GM19467 (cell line): ENCODE measurements around the gene SLC7A5.
"Not testable (repeated sequence)": the region's sequence is repeated elsewhere in the genome, so short reads cannot be mapped to it uniquely, and the experiment has no call there.

Experiments used
- ATAC-seq: cut with Tn5 transposase; IDR thresholded peaks from one replicate; pipeline ENCODE4 v1.9.1; 2021; ENCODE audit warnings: mild to moderate bottlenecking, moderate library complexity; ENCODE audit not compliant: unreplicated experiment

Gene SLC7A5

GRCh38 chr16:87835882-87836331 is 33.4 kb downstream of the SLC7A5 start:
- ATAC-seq = no peak

GRCh38 chr16:87834668-87835473 is 34.4 kb downstream of the SLC7A5 start:
- no peak for ATAC-seq

- ATAC-seq = no peak
Measured at GRCh38 chr16:87834005-87834667, 35.2 kb downstream of the SLC7A5 start.

DNA sequence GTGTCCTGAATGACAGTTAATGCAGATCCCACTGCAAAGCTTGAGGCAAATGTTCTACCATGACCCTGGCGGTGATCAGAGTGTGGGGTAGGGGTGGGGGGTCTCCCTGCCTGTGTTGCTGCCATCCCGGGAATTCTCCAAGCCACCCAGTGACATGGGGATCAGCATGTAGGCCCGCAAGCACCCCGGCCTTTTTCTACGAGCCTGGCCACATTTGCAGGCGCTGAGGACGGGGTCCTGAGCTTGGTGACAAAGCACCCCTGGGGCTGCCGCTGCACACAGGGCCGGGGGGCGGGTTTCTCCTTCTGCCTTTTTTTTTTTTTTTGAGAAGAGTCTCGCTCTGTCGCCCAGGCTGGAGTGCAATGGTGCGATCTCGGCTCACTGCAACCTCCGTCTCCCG is 35.8 kb downstream of the SLC7A5 start:
- ATAC-seq = no peak

DNA sequence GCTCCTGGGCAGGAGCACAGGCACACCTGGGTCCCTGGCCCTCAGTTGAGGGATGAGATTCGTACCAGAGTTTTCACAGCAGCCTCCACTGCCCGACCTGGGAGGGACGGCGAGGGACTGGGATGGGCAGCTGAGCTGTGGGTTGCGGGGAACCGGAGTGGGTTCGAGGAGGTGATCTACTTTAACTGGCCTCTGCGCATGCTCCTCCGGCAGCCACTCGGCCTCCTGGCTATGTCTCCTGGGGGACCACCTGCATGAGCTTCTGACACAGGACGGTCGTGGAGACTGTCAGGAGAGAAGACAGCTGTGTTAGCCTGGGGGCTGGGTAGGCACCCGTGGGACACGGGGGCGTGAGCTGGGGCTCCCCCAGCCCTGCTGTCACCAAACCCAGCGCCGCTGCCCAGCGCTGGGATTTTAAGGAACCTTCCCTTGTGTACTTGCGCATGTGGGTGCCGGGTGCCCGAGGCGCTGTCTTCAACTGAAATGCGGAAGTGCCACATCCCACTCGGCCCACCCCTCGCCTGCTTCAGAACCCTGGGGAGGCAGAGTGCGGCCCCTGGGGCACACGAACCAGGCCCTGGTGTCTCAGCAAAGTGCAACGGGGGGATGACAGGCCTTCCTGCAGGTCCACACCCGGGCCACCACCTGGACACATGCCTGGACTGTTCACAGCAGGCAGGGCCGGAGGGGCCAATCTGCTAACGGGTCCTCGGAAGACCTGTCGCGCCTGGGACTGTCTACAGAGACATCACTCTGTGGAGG is 36.4 kb downstream of the SLC7A5 start:
- ATAC-seq = no peak

GRCh38 chr16:87832137-87832527 is 37.2 kb downstream of the SLC7A5 start:
- no peak for ATAC-seq

DNA sequence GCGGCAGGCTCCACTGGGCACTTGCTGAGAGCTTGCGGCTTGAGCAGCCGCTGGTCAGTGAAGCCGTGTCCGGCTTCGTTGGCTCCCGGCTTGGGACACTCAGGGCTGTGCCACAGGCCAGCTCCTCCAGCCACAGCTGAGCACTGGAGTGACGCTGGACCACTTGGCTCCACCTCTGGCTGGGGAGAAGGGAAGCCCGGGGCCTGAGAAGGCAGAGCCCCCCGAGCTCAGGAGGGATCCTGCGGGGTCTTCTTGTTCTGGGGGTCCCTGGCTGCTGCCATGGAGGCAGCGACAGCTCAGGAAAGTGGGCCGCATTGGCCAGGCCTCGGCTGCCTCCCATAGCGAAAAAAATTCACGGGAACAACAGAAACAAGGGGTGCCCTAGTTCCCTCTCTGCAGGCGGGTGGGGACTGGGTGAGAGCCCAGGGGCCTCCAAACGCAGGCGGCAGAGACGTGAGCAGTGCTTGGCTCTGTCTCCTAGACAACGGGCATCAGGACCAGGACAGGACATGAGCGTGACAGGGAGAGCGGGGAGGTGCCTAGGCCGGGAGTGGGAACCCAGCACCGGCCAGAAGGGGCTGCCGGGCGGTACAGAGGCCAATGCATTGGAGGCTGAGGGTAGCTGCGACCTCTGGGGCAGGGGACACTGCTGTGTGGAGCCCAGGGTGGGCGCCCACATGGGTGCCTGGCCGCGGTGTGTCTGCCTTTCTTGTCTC is 37.7 kb downstream of the SLC7A5 start:
- no peak for ATAC-seq

- ATAC-seq = no peak
Measured at GRCh38 chr16:87830673-87831420, 38.5 kb downstream of the SLC7A5 start.

DNA sequence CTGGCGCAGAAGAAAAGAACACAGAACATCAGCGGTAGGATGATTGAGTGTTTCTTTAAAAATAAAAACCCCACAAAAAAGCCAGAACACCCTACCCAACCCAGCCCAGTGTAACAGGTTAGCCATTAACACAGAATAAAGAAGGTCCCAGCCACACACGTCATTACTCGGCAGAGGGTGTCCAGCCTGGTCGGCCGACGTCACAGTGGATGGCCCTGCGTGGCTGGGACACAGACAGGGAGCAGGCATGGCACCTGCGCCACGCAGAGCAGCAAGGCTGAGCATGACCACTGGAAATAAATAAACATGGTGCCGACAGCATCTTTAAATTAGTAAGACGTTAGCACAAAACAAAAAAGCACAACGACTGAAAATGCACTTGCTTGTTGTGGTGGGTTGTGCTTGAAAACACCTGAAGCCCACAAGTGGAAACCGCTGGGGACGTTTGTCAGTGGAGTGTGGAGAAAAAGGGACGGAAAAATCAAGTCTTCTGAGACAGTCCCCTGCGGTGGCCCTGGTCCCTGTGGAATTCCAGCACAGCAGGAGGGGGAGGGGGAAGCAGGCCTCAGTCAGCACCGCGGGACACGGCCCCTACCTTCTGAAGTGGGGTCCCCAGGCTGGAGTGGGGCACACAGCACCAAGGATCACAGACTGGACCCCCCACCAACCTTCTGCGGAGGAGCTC is 39.2 kb downstream of the SLC7A5 start:
- no peak for ATAC-seq

GRCh38 chr16:87829622-87829980 is 39.7 kb downstream of the SLC7A5 start:
- ATAC-seq = no peak

GRCh38 chr16:87828907-87829621 is 40.2 kb downstream of the SLC7A5 start:
- no peak for ATAC-seq

- ATAC-seq = no peak
Measured at GRCh38 chr16:87828071-87828906, 41.0 kb downstream of the SLC7A5 start.

GRCh38 chr16:87827588-87827915 is 41.8 kb downstream of the SLC7A5 start:
- ATAC-seq = not testable (repeated sequence)

- no peak for ATAC-seq
Measured at GRCh38 chr16:87826798-87827587, 42.3 kb downstream of the SLC7A5 start.

- ATAC-seq = not testable (repeated sequence)
Measured at GRCh38 chr16:87826407-87826797, 42.9 kb downstream of the SLC7A5 start.

- not testable (repeated sequence) for ATAC-seq
Measured at GRCh38 chr16:87825842-87826120, 43.5 kb downstream of the SLC7A5 start.

- no peak for ATAC-seq
Measured at GRCh38 chr16:87824991-87825841, 44.1 kb downstream of the SLC7A5 start.
